HepG2 (cell line): ENCODE results near the gene EIF4G1. TPM values are rescaled to one million over a fixed set of nuclear protein-coding genes. Genes with fewer than 3 reads are reported as not detected.
A peak's percentile ranks its signal among the peaks of the same experiment; 100 is the strongest.

ENCODE experiments used
- ARID4A ChIP-seq: sonication (generic); formaldehyde crosslinking; IDR thresholded peaks from 2 replicates; pipeline ENCODE4 v1.5.0; 2020; ENCODE audit warnings: mild to moderate bottlenecking, missing genetic modification reagents, borderline replicate concordance
- GMEB2 ChIP-seq: IDR thresholded peaks from 2 replicates; pipeline ENCODE4 v1.6.1; 2016; ENCODE audit warnings: missing biosample characterization, missing genetic modification reagents, low read depth
- JARID2 ChIP-seq: sonication (generic); formaldehyde crosslinking; IDR thresholded peaks from 2 replicates; pipeline ENCODE4 v1.8.1; 2023; ENCODE audit warnings: missing genetic modification reagents, inconsistent platforms; ENCODE audit not compliant: insufficient replicate concordance
- KDM5B ChIP-seq: sonication (generic); formaldehyde crosslinking; IDR thresholded peaks from 2 replicates; pipeline ENCODE4 v1.4.0; 2020; ENCODE audit warnings: missing genetic modification reagents, mild to moderate bottlenecking, borderline replicate concordance
- MLLT10 ChIP-seq: sonication (generic); formaldehyde crosslinking; IDR thresholded peaks from 2 replicates; pipeline ENCODE4 v1.4.0; 2020; ENCODE audit warnings: missing genetic modification reagents
- MTF2 ChIP-seq: sonication (generic); formaldehyde crosslinking; IDR thresholded peaks from 2 replicates; pipeline ENCODE4 v1.5.0; 2020; ENCODE audit warnings: missing genetic modification reagents, borderline replicate concordance
- PAXIP1 ChIP-seq: sonication (generic); formaldehyde crosslinking; conservative IDR thresholded peaks from 2 replicates; pipeline ENCODE4 v1.4.0; 2020; ENCODE audit warnings: mild to moderate bottlenecking, missing genetic modification reagents, moderate library complexity
- RFXAP ChIP-seq: sonication (generic); formaldehyde crosslinking; IDR thresholded peaks from 2 replicates; pipeline ENCODE4 v1.4.0; 2020; ENCODE audit warnings: missing genetic modification reagents, borderline replicate concordance
- ZBED4 ChIP-seq: sonication (generic); formaldehyde crosslinking; IDR thresholded peaks from 2 replicates; pipeline ENCODE4 v1.4.0; 2020; ENCODE audit warnings: missing genetic modification reagents, borderline replicate concordance
- ZFYVE20 ChIP-seq: sonication (generic); formaldehyde crosslinking; IDR thresholded peaks from 2 replicates; pipeline ENCODE4 v1.8.0; 2023; ENCODE audit warnings: low read depth, mild to moderate bottlenecking, moderate library complexity, missing genetic modification reagents, borderline replicate concordance
- ZNF550 ChIP-seq: sonication (generic); formaldehyde crosslinking; IDR thresholded peaks from 2 replicates; pipeline ENCODE4 v1.4.0; 2020; ENCODE audit warnings: mild to moderate bottlenecking, missing genetic modification reagents, borderline replicate concordance
- ZNF558 ChIP-seq: sonication (generic); formaldehyde crosslinking; IDR thresholded peaks from 2 replicates; pipeline ENCODE4 v1.9.0; 2022; ENCODE audit warnings: mild to moderate bottlenecking, missing genetic modification reagents, borderline replicate concordance
- polyA plus RNA-seq, 8 experiments: library from polyadenylated mRNA; depleted of rRNA in 3 of 8; stranded (reverse) in 7 of 8; unstranded in 1 of 8; fragments of >200 nt; fragmentation: Illumina TruSeq in 4 of 8; extraction: Trizol in 4 of 8; gene quantifications; 2 replicates each; pipeline versions ENCODE4 v1.2.1 to v1.2.3, GENCODE V29; 2011 to 2016; ENCODE audit warnings: low read depth in 4 of 8, missing spikeins in 1 of 8, mixed read lengths in 1 of 8; ENCODE audit not compliant: insufficient read depth in 1 of 8
- total RNA-seq, 5 experiments: library from RNA; depleted of rRNA; stranded (reverse); fragments of >200 nt; fragmentation: Illumina TruSeq; extraction: Trizol; gene quantifications; 2 replicates each; pipeline ENCODE4 v1.2.3, GENCODE V29; 2016; ENCODE audit warnings: low read depth in 1 of 5

EIF4G1 gene
- total and polyA plus RNA-seq, 2 of the 13 experiments (the other 11 are each of a cell fraction or from before 2014, with no cell fraction given) = 208 to 213 TPM

- TF ChIP-seq ZNF558 (CRISPR knock-in tag) (peak; percentile 75; the same call in 1 of the 2 replicates), MLLT10 (no peak), ZNF550 (CRISPR knock-in tag) (no peak), RFXAP (CRISPR knock-in tag) (peak; percentile 72; the same call in 1 of the 2 replicates), MTF2 (CRISPR knock-in tag) (no peak), JARID2 (CRISPR knock-in tag) (no peak), KDM5B (no peak; the same call in 1 of the 2 replicates), PAXIP1 (CRISPR knock-in tag) (0 out of 2 replicates have a peak, but pooled peaks have one; percentile 19), ZBED4 (CRISPR knock-in tag) (peak; percentile 64; the same call in 1 of the 2 replicates), ARID4A (peak; percentile 69), ZFYVE20 (CRISPR knock-in tag) (no peak), GMEB2 (CRISPR knock-in tag) (no peak)
Observed at GRCh38 chr3:184361532-184361931, 47.1 kb downstream of the EIF4G1 start, which contains the start of the genes CLCN2 and POLR2H (continued).
